Ishikawa (cell line): ENCODE measurements around the gene ADIPOQ.

Experiments used
- CEBPB ChIP-seq: IDR thresholded peaks from 2 replicates; pipeline ENCODE4 v1.6.1; 2012
- CREB1 ChIP-seq: IDR thresholded peaks from 2 replicates; pipeline ENCODE4 v1.6.1; 2012; ENCODE audit warnings: low read depth
- FOXM1 ChIP-seq: IDR thresholded peaks from 2 replicates; pipeline ENCODE4 v1.6.1; 2012; ENCODE audit warnings: low read depth, borderline replicate concordance
- MAX ChIP-seq: IDR thresholded peaks from 2 replicates; pipeline ENCODE4 v1.6.1; 2012
- NFIC ChIP-seq: IDR thresholded peaks from 2 replicates; pipeline ENCODE4 v1.6.1; 2012
- RAD21 ChIP-seq: IDR thresholded peaks from 2 replicates; pipeline ENCODE4 v1.6.1; 2012; ENCODE audit warnings: low read depth
- REST ChIP-seq: IDR thresholded peaks from 2 replicates; pipeline ENCODE4 v1.6.1; 2012; ENCODE audit warnings: low read depth, mild to moderate bottlenecking
- TAF1 ChIP-seq: IDR thresholded peaks from 2 replicates; pipeline ENCODE4 v1.6.1; 2012; ENCODE audit warnings: low read depth, mild to moderate bottlenecking
- TCF12 ChIP-seq: IDR thresholded peaks from 2 replicates; pipeline ENCODE4 v1.6.1; 2012; ENCODE audit warnings: low read depth
- USF1 ChIP-seq: IDR thresholded peaks from 2 replicates; pipeline ENCODE4 v1.6.1; 2012
- YY1 ChIP-seq: IDR thresholded peaks from 2 replicates; pipeline ENCODE4 v1.6.1; 2012; ENCODE audit warnings: low read depth

DNA sequence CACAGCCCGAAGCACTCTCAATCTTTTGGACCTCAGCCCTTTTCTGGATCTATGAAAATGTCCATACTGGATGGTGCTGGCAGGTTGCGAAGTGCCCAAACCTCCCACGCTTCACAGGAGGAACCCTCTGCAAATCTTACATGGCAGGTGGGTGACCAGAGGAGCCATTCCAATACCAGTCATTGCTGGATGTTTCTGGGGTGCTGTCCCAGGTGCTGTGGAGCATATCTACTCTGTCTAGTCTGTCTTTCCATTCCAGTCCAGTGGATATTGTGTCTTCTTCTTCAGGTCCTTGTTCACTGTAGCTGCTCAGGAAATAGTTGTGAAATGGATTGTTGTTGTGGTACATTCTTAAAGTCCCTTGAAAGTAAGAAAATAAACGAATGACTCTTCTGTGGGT lies 10.7 kb upstream of the ADIPOQ start:
- TF ChIP-seq MAX (no peak), TCF12 (no peak), TAF1 (no peak), REST (peak; percentile 76), USF1 (no peak), NFIC (no peak), YY1 (no peak), CREB1 (no peak), FOXM1 (no peak), CEBPB (no peak), RAD21 (no peak)
